NCI-H1105 (cell line): ENCODE measurements around the gene TOR1A.

Experiments
- DNase-seq: peaks from one replicate; lab custom pipeline; 2025; lab: John Stamatoyannopoulos, UW

TOR1A gene, protein sequence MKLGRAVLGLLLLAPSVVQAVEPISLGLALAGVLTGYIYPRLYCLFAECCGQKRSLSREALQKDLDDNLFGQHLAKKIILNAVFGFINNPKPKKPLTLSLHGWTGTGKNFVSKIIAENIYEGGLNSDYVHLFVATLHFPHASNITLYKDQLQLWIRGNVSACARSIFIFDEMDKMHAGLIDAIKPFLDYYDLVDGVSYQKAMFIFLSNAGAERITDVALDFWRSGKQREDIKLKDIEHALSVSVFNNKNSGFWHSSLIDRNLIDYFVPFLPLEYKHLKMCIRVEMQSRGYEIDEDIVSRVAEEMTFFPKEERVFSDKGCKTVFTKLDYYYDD

DNA sequence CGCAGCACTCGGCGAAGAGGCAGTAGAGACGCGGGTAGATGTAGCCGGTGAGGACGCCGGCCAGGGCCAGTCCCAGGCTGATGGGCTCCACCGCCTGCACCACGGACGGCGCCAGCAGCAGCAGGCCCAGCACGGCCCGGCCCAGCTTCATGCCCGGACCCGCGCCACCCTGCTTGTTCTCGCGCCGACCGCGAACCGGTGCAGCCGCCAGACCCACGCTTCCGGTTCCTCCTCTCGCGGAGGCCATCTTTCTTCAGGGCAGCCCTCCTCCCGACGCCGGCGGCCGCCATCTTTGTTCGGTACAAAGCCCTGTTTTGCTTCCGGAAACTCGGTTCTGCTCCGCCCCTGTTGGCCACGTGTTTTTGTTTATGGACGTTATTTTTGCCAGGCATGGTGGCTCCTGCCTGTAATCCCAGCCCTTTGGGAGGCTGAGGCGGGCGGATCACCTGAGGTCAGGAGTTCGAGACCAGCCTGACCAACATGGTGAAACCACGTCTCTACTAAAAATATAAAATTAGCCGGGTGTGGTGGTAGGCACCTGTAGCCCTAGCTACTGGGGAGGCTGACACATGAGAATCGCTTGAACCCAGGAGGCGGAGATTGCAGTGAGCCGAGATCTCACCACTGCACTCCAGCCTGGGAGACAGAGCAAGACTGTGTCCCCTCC lies at the start of gene TOR1A:
TSS of gene TOR1A (minus strand) at position 202 of the 667 bp plus-strand sequence. CDS start at position 151, 51 bp downstream.
- peak; percentile 92 for DNase-seq

DNA sequence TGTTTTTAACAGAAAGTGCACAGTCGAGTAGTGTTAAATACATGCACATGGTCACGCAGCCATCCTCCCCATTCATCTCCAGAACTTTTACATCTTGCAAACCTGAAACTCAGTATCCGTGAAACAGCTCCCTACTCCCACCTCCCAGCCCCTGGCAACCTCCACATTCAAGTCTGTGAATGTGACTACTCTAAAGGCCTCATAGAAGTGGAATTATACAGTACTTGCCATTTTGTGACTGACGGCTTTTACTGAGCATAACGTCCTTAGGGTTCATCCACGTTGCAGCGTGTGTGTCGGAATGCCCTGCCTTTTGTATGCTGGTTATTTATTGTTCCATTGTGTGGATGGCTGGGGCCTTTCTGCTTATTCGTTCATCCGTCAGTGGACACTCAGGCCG lies 47.1 kb upstream of the TOR1A start:
- no peak for DNase-seq

DNA sequence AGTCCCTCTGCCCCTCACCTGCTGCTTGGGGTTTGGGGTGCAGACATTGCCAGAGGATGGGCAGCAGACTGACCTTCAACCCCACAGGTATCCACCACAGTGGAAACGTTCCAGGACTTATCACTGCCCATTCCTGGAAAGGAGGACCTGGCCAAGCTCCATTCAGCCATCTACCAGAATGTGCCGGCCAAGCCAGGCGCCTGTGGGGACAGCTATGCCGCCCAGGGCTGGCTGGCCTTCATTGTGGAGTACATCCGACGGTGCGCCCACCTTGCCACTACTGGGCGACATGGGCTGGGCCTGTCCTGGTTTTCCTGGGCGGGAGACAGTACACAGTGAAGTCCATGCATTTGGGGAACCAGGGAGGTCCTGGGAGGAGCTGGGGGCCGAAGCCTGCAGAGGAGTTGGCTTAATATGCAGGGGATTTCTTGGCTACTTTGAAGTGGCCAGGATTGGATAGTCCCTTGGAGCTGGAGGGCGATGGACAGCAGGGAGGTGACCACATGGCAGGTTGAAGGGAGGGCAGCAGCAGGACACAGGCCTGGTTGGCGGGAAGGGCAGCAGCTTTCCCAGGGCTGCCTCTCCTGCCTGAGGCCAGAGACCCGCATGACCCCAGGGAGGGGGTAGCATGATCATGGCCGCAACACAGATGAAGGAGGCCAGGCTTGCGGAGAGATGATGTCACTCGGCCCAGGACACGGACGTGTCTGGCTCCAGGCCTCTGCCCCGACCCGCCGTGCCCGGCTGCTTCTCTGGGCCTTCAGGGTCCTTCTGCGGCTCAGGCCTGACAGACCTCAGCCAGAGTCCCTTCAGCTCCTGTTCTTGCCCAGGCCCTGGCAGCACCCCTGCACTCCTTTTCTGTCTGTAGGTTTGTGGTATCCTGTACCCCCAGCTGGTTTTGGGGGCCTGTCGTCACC lies 45.9 kb upstream of the TOR1A start:
- DNase-seq, result no peak

DNA sequence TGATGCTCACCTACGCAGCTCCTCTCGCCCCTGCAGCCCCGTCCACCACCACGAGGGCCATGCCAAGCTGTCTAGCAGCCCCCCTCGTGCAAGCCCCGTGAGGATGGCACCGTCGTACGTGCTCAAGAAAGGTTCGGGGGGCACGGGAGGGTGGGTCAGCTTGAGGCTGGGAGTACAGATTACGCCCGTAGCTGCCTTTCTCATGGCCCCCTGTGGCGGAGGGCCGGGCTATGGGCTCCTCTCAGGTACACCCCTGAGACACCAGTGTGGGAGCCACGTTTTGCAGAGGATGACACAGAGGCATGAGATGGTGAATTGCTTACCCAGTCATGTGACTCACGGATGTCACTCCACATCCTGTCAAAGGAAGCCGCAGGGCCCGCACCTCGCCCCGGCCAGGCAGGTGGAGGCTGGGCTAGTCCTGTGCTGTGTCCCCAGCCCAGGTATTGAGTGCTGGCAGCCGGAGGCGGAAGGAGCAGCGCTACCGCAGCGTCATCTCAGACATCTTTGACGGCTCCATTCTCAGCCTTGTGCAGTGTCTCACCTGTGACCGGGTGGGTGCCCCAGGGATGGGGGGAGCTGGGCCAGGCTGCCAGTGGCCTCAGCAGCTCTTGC lies 45.0 kb upstream of the TOR1A start:
- DNase-seq, result no peak

DNA sequence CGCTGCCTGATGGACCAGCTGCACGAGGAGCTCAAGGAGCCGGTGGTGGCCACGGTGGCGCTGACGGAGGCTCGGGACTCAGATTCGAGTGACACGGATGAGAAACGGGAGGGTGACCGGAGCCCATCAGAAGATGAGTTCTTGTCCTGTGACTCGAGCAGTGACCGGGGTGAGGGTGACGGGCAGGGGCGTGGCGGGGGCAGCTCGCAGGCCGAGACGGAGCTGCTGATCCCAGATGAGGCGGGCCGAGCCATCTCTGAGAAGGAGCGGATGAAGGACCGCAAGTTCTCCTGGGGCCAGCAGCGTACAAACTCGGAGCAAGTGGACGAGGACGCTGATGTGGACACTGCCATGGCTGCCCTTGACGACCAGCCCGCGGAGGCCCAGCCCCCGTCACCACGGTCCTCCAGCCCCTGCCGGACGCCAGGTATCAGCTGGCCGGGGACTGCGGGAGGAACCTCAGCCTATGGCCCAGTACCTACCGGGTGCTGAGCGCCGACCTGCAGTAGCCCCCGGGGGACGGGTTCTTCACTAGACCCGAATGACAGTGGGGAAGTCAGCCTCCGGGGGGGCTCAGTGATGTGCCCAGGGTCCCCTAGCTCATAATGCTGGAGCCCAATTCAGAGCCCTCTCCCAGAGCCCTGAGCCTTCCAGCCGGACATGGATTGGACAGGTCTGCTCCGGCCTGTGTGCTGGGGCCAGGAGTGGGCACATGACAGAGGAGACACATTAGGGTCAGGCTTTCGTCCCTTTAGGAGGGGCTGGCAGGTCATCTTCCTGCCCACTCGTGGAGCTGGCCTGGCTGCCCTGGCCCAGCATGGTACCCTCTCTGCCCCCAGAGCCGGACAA lies 44.3 kb upstream of the TOR1A start:
- no peak for DNase-seq

DNA sequence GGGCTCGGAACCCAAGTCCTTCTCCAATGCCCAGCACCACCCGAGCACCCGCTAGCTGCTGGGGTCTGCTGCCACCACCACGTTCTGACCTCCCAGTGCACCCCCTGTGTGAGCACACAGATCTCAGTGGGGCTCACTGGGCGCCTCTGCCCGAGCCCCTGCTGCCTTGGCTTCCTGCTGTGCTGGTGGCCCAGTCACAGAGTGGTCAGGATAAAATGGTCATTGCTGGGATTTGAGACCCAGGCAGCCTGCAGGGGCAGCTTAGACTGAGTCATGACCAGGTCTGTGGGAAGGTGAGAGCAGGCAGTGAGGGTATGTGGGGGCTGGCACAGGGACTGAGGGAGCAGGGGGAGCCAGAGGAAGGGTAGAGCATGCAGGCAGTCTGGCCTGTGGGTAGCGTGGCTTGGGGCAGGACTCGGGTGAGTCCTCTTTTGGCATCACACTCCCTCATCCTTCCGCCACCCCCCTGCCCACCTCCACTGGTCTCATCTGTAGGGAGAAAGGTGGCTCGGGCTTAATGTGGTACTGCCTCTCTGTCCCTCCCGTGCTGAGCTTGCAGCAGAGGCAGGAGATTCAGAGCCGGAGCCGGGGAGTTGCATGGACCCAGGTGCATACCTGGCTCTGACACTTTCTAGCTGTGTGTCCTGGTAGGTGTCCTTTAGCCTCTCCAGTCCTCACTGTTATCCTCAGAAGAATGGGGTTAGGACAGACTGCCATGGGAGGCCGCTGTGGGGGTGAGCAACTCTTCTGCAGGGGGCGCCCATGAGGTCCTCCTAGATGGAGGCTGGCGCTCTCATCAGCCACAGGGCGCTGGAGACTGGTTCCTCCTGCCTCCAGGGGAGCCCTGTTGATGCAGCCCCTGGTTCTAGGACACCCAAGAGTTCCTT lies 43.4 kb upstream of the TOR1A start:
- DNase-seq, result no peak

DNA sequence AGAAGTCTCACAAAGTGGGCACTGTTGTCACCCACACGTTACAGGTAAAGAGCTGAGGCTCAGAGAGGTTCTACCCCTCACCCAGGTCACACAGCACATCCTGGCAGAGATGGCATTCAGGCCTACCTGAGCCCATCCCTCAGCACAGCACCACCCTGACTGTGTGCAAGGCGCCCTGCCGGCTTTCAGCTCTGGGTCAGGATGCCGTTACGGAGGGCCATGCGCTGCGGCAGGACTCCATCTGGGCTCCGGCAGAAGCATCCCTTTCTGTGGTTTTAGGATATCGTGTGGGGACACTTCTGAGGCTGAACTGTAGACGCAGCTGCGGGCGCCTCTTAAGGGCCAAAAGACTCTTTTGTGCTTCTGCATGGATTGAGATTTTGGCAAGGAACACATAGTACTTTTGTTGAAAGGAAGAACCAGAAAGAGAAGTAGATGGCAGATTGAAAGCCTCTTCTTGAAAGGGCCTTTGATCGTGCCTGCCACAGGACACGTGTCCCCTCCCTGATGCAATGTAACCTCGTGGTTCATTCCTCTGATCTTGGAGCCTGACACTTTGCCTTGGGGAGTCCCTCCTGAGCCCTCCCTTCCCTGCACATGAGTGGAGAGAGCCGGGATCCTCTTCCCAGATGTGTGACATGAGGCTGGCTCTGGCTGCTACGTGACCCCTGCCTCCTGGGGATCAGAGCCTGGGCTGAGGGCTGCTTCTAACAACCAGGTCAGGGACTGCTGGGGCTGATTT lies 42.6 kb upstream of the TOR1A start:
- DNase-seq, result no peak

DNA sequence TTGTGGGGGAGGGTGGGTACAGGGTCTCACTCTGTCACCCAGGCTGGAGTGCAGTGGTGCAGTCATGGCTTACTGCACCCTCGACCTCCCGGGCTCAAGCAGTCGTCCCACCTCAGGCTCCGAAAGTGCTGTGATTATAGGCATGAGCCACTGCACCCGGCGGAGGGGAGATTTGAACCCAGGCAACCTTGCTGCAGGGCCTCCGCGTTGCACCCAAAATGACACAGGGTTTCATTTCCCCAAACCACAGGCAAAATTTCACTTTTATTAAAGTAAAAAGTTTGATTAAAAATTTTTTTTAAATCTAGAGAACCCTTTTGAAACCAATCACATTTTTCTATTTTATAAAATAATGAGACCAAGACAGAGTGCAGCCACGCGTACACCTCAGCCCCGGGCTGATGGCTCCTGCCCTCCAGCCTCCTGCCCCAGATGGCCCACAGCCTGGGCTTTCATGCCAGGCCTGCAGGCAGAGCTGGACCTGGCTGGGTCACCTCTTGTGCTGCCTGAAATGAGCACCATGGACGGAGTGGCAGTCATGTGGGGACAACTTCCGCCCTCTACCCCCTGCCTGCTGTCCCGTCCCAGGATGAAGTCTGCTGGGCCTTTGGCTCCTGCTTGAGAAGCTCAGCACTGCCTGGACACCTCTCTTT lies 41.9 kb upstream of the TOR1A start:
- DNase-seq, result no peak

DNA sequence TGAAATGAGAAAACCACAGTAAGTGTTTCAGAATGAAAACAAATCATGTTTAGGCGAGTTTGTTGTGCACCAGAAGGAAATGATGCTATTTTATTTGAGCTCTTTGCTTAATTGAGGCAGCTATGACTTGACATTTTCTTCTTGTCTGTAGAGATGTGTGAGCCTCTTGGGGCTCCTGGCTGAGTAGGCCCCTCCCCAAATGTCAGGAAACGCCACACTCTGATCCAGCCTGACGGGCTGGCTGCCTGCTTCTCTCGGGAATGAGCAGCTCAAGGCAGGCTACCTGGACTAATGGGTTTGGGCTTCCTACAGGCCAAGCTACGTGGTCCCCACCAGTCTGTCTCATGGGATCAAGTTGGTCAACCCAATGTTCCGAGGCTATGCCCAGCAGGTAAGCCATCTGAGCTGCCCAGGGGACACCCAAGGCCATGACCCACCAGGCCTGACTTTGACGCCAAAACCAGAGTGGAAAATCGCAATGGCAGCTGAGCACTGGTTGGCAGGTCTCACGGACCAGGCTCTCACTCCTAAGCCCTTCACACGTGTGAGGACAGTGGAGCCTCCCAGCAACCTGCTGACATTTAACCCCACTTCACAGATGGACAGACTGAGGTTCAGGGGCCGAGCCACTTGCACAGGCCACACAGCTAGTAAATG lies 41.2 kb upstream of the TOR1A start:
- no peak for DNase-seq

DNA sequence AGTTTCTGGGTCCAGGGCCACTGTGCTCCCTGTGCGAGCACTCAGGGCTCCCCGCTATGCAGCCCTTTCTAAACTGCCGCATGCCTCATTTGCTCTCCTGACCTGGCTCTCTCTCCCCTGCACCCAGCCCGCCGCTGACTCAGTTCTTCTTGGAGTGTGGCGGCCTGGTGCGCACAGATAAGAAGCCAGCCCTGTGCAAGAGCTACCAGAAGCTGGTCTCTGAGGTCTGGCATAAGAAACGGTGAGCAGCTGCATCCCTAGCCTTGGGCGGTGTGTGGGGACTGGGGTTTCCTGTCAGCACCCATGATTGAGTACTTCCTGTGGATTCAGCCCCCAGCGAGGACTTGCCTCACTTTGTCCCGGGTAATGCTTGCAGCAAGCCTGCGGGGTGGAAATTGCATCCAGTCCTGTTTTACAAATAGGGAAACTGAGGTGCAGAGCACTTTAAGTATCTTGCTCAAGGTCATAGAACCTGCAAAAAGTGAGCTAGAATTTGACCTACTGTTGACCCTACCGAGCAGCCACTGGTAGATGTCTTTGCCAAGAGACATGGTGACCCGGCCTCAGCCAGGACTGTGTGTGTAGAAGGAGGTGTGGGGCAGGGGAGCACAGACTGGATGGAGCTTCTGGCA lies 39.2 kb upstream of the TOR1A start:
- no peak for DNase-seq

DNA sequence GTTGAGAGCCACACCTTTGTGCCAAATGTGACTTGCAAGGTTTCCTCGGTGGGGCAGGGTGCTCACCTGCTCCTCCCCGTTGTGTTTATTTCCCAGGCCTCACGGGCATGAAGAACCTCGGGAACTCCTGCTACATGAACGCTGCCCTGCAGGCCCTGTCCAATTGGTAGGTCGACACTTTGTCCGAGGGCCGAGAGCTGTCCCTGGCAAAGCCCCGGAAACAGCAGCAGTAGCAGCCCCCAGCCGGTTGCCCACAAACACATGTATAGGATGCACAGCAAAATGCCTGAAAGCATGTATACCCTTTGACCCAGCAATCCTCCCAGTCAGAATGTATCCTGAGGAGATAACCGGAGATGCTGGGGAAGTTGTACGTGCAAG lies 37.5 kb upstream of the TOR1A start:
- no peak for DNase-seq

DNA sequence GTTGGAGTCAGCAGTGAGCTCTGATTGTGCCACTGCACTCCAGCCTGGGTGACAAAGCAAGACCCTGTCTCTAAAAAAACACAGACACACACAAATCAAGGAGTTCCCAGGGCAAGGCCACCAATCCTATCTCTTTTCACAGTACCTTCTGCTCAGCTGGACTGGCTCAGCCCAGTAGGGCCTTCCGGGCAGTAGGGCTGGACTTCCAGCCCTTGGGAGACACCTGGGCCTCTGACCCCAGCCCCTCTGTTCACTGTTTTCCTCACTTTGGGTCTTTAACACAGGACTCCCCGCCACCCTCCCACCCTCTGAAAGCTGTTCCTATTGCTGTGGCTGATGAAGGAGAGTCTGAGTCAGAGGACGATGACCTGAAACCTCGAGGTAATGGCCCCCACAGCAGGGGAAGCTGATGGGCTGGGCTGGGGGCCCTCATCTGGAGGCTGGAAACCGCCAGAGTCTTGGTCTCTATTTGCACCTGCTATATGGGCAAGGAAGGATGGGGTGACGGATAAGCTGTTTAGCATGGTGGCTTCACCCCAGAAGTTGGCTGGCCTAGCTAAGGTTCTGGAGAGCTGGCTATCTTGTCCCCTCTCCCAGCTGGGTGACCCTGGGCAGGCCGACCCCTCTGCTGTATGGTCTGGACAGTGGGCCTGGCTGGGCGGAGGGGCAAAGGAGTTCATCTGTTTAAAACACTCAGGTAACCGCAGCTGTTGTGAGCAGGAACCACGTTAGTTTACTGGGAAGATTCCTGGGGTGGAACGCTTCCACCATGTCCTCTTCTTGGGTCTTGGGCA lies 36.9 kb upstream of the TOR1A start:
- no peak for DNase-seq

DNA sequence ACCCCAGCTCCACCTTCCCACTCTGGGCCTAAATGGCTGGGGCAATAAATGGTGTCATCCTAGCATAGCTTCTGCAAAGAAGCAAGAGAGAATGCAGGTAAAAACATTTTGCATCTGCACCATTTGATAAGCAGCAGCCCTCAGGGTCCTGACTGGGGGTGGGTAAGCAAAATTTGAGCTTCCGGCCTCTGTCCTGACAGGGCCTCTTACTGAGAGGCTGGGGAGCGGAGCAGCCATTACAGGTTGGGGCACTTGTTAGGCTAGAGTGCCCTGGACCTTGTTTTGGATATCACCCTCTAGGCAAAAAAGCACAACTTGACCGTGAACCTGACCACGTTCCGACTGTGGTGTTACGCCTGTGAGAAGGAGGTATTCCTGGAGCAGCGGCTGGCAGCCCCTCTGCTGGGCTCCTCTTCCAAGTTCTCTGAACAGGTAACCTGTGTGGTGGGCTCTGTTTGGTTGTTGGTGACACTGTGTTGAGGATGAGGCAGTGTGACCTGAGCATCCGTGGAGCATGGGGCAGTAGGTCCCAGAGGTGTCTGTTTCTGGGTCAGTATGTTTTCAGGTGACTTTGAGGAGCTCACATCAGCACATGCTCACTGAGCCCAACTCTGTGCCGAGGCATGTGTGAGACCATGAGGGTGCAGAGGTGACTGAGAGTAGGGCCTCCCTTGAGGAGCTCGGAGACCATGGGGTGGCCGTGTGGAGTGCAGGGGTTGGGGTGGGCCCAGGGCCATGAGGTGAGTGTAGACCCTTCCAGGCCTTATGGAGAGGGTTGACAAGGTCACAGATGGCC lies 34.4 kb upstream of the TOR1A start:
- DNase-seq, result no peak

DNA sequence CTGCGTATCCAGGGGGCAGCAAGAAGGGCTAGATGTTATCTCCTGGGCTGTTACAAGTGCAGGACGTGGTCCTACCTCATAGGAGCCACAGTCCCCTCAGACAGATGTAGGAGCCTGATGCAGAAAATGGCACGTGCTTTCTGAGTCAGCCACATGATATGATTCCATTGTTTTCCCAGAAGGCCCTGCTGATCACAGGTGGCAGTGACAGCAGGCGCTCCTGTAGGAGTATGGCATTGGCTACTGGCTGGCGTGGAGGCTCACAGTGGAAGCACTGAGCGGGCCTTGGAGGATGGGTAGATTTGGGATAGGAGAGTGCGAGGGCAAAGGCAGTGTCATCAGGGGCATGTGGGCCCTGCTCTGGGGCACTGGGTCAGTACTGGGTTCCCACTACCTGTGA lies 33.3 kb upstream of the TOR1A start:
- no peak for DNase-seq

DNA sequence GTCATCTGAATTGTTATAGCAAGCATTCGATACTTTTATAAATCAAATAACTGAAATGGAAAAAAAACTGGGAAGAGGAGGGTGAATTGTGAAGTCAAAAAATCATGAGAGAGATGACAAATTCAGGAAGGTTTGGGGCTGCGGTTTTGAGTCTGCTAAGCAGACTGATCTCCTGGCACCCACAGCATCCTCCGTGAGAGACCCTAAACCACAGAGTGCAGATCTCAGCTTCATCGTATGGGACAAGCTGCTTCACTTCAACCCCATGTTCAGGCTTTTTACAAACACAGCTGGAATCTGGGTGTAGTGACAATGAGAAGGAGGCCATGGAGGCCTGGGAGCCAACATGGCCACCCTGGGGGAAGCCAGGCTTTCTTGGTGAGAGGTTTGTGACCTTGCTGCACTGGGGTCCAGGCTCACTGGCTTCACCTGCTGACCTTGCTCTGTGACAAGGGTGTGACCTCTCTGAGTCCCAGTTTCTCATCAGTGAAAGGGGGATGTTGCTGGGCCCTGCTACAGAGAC lies 30.7 kb upstream of the TOR1A start:
- no peak for DNase-seq

DNA sequence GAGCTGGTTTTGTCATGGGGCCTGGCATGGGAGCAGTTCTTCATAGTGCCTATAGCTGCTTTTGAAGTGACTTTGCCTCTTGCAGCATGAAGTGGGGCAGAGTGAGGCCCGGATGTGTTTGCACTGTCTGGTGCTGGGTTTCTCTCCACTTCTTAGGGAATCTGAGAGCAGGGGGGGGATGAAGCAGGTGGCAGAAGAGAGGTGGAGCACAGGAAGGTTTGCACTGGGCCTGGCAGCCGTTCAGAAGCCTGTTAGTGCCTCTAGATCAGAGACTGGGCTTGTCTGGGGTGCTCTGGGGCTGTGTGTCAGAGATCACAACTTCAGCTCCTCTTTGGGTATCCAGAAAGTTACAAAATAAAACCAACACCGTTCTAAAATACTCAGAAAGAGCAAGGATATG lies 29.7 kb upstream of the TOR1A start:
- no peak for DNase-seq
